Measurements from ENCODE around the gene OGFOD2.
A peak's percentile ranks its signal among the peaks of the same experiment; 100 is the strongest.
"Not testable (repeated sequence)": the region's sequence is repeated elsewhere in the genome, so short reads cannot be mapped to it uniquely, and the experiment has no call there.

OGFOD2 gene
- 2.4 to 3.9 (median 3.4) reads per million in 4 donors for total RNA-seq

DNA sequence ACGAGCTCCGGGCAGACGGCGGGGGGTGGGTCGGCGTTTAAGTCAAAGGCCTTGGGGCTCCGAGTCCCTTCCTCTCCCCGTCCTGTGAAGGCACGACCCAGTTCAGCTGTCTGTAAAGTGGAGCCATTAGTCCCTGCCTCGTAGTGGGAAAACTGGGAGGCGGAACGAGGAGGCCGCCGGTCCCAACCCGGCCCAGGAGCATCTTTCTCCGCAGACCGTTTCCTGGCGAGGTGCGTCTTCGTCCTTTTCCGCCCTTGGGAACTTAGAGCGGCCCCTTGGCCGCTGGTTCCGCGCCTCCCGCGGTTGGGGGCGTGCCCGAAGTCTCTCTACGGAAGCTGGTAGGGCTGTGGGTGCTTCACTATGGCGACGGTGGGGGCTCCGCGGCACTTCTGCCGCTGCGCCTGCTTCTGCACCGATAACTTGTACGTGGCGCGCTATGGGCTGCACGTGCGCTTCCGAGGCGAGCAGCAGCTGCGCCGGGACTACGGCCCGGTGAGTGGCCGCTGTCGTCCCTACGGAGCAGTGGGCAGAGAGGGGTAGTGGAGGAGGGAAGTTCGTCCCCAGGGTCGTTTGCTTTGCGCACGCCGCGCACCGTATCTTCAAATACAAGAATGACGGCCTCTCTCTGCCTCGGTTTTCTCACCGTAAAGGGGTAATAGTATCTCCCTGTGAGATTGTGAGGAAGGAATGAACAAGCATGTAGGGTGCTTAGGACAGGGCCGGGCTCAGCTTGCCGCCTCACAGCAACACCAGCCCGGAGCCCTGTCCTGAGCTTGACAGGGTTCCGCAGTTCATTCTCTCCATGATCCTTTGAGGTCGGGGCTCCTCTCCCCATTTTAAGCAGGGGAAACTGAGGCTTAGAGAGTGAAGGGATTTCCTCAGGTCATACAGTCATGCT lies at the start of gene OGFOD2:
OGFOD2 (plus strand) TSS at position 353 of the 898 bp plus-strand sequence; CDS start at position 361, 8 bp downstream.
- DNase-seq = peak; percentile 83 to 95 (median 90)

DNA sequence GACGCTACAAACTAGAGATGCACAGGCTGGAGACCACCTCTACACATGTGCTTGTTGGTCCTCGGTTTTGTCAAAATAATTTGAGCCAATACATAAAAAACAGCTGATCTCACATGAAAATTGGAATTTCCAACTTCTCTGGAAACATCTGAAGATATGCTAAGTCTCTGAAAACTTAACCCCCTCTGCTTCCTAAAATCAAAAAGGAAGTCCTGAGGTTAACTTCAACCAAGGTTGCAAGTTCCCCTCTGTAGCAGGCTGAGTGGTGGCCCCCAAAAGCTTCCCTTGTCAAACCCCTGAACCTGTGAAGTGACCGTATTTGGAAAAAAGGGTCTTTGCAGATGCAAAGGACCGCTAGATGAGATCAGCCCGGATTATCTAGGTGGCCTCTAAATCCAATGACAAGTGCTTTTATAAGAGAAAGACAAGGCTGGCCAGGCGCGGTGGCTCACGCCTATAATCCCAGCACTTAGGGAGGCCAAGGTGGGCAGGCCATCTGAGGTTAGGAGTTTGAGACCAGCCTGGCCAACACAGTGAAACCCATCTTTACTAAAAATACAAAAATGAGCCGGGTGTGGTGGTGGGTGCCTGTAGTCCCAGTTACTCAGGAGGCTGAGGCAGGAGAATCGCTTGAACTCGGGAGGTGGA lies 47.2 kb upstream of the OGFOD2 start:
- no peak for DNase-seq

GRCh38 chr12:122928404-122929147 lies 46.5 kb upstream of the OGFOD2 start:
- DNase-seq = no peak

GRCh38 chr12:122929148-122929538 lies 45.9 kb upstream of the OGFOD2 start:
- DNase-seq = no peak

- DNase-seq = no peak
Measured at GRCh38 chr12:122929812-122930211, 45.2 kb upstream of the OGFOD2 start.

DNA sequence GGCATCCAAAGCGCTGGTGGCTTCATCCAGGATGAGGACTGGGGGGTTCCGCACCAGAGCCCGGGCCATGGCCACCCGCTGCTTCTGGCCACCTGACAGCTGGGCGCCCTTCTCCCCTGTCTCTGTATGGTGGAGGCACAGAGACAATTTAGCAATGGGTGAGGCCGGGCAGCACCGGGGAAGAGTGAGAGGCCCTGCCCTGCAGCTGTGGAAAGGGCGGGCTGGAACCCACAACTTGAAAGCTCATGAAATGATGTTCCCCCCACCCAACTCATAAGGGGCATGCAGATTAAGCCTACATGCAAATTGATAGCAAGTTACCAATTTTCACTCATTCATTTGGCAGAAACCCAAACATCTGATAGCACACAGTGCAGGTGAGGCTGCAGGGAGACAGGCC lies 42.8 kb upstream of the OGFOD2 start:
- no peak for DNase-seq

GRCh38 chr12:122934722-122935121 lies 40.3 kb upstream of the OGFOD2 start:
- DNase-seq = no peak

- no peak for DNase-seq
Measured at GRCh38 chr12:122935318-122935717, 39.7 kb upstream of the OGFOD2 start.

- no peak for DNase-seq
Measured at GRCh38 chr12:122937622-122938091, 37.4 kb upstream of the OGFOD2 start.

GRCh38 chr12:122939125-122939524 lies 35.9 kb upstream of the OGFOD2 start:
- no peak for DNase-seq

DNA sequence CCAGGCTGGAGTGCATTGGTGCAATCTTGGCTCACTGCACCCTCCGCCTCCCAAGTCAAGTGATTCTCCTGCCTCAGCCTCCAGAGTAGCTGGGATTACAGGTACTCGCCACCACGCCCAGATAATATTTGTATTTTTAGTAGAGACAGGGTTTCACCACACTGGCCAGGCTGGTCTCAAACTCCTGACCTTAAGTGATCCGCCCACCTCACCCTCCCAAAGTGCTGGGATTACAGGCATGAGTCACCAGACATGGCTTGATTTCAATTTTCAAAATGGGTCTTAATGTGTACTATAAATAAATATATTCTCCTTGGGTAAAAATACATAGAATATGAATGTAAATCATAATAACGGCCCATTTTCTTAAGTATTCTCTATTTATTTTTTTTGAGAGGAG lies 33.7 kb upstream of the OGFOD2 start:
- not testable (repeated sequence) for DNase-seq

GRCh38 chr12:122942637-122943036 lies 32.4 kb upstream of the OGFOD2 start:
- DNase-seq = no peak

- DNase-seq = no peak
Measured at GRCh38 chr12:122943196-122943595, 31.8 kb upstream of the OGFOD2 start.

DNA sequence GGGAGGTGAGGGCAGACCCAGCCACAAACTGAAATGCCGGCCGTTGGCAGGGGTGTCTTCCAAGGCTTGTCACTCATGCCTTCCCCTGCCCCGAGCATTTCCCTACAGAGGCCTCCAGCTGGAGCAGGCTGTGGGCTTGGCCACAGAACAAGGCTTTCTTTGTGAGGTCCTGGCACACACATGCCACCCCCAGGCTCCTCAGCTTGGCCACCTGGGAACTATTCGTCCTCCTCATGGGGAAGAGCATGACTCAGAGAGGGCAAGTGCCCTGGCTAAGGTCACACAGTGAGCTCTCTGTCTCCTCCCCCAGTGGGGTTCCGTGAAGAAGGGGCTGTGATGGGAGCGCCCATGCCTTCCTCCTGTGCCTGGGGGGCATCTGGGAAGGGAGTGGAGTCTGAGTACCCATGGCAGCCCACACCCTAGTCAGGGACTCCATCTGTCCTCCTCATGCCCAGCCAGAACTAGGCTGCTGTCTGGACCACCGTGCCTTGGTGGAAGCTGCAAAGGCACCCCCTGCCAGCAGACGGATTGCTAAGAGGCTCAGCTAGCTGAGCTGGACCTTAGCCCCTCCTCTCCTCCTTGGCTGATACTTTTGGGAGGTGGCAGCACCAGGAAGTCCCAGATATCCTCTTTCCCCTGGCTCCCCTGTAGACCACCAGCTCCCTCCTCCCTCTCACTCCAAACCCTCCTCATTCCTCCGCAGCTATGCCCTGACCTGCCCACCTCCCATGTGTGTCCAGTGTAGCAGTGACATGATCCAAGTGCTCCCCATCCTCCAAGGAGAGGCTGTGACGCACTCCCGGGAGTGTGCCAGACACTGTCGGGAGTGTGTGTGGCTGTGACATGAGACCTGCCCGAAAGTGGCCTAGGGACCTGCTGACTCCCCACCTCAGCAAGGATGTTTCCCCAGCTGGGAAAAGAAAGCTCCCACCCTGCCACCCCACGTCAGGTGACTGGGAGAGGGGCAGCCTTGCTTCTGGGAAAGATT lies 30.1 kb upstream of the OGFOD2 start:
- no peak for DNase-seq

- DNase-seq = peak in 4 of 5 donors; percentile 11 to 82 (median 28)
Measured at GRCh38 chr12:122946690-122947341, 28.2 kb upstream of the OGFOD2 start.

DNA sequence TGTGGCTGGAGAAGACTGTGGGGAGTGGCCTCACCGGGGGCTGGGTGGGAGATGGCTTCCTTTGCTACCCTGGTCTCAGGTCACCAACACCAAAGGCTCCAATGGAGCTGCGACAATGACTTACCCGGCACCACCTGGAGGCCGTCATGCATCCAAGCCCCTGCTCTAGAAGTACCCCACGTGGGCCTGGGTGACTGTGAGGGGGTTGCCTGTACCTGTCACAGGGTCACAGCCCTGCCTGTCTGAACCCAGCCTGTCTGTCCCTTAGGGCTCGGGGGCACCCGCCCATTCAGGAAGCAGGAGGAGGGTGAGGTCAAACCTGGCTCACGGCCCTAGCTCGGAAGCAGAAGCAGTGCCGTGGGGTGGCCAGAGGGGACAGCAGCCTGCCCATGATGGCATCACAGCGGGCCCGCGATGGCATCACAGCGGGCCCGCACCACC lies 27.7 kb upstream of the OGFOD2 start:
- DNase-seq = no peak

DNA sequence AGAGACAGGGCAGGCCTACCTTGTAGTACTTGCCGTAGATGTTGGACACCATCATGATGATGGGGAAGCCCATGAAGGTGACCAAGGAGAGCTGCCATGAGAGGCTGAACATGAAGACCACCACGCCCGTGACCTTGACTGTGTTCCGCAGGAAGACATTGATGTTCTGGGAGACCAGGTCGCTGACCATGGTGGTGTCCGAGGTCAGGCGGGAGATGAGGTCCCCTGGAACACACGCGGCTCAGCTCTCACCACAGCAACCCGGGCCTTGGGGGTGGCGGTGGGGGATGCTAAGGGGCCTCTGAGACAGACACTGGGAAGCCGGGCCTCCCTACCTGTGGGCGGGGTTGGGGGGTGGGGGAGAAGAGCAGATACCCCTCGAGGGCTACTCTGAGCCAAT lies 26.4 kb upstream of the OGFOD2 start:
- DNase-seq = no peak

- DNase-seq = no peak
Measured at GRCh38 chr12:122949405-122949804, 25.6 kb upstream of the OGFOD2 start.

DNA sequence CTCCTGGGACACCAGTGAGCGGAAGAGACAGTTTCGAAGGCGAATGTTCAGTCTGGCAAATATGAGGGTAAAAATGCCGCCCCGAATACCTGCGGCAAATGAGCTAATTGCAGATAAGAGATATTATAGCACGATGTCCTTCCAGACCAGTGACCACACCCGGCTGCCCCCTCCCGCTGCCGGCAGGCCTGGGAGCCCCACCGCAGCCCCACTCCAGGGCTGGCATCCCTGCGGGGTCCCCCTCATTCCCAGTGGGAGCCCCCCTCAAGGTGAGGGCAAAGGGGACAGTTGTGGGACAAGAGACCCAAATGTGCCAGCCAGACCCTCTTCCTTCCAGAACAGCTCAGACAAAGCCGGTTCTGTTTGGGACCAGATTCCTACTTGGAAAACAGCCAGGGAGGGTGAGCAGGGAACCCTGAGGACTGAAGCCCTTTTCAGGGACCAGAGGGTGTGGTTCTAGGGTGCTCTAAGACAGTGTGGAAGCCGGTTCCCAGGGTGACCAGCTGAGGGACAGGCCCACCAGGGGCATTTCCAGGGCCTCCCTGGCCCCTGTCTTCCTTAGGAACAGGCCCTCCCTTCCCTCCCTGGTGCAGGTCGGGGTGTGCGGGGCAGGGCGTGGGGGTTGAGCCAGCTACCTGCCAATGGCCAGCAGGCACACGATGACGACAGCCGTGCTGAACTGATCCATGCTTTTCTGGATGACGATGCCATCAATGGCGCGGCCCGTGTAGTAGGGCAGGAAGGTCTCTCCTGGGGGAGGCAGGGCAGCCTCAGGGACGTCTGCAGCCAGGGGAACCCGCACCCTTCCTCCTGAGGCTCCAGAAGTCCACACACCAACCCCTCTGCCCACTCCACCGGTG lies 25.0 kb upstream of the OGFOD2 start:
- DNase-seq = no peak

DNA sequence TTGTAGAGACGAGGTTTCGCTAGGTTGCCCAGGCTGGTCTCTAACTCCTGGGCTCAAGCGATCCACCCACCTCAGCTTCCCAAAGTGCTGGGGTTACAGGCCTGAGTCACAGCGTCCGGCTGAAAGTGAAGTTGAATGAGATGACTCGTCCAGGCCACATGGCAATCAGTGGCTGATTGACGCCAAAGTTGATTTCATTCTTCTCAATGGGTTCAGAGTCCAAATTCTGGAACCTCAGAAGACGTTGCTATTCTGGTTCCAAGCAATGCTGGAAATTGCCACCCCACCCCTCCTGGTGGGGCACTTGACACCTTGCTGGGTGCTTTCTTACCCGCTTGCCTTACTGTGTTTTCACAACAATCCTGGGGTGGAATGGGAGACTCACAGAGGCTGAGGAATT lies 23.6 kb upstream of the OGFOD2 start:
- DNase-seq = no peak
